OCI-LY7 (cell line): ENCODE data around the gene EIF2AK3. TPM values are rescaled to one million over a fixed set of nuclear protein-coding genes. Genes with fewer than 3 reads are reported as not detected.

Experiments used
- BruUV-seq: library from RNA; stranded (reverse); fragments of 400-500 nt; replicated peaks from 2 replicates; lab custom pipeline; 2021; lab: Mats Ljungman, UMichigan
- CTCF ChIA-PET: fragments of 300-600 bp; sonication (Branson Sonifier 250); formaldehyde crosslinking; loops from one replicate; lab custom pipeline; 2022; ENCODE audit warnings: antibody characterized with exemption; ENCODE audit not compliant: unreplicated experiment; lab: Charles Lee
- POLR2A ChIA-PET: fragments of 300-600 bp; sonication (Branson Sonifier 250); formaldehyde crosslinking; loops from one replicate; lab custom pipeline; 2022; ENCODE audit warnings: antibody characterized with exemption; lab: Charles Lee
- DNase-seq: peaks from one replicate; pipeline ENCODE4 v3.0.0-alpha.2; 2015; ENCODE audit warnings: low spot score
- H2AFZ ChIP-seq: fragments of 200-600 bp; sonication (generic), shearing (Covaris generic); 2 replicates; pipeline ENCODE4 v1.6.1; 2014; ENCODE audit warnings: mild to moderate bottlenecking, antibody characterized with exemption, low read length, moderate library complexity
- H3K27ac ChIP-seq: fragments of 200-600 bp; sonication (generic); 2 replicates; pipeline ENCODE4 v1.5.1; 2014; ENCODE audit warnings: mixed run types, low read depth, mild to moderate bottlenecking, moderate library complexity, low read length, inconsistent platforms; ENCODE audit not compliant: poor library complexity, severe bottlenecking
- H3K36me3 ChIP-seq: fragments of 200-600 bp; sonication (generic); 2 replicates; pipeline ENCODE4 v1.6.1; 2014; ENCODE audit warnings: mild to moderate bottlenecking, antibody characterized with exemption, low read length, moderate library complexity, mixed read lengths; ENCODE audit not compliant: insufficient read depth
- H3K4me1 ChIP-seq: fragments of 200-600 bp; sonication (generic); 2 replicates; pipeline ENCODE4 v1.5.1; 2014; ENCODE audit warnings: mild to moderate bottlenecking, low read length; ENCODE audit not compliant: insufficient read depth, poor library complexity, severe bottlenecking
- H3K4me2 ChIP-seq: fragments of 200-600 bp; sonication (generic); 2 replicates; pipeline ENCODE4 v1.6.1; 2014; ENCODE audit warnings: mild to moderate bottlenecking, low read length
- H3K4me3 ChIP-seq: fragments of 200-600 bp; sonication (generic); 2 replicates; pipeline ENCODE4 v1.5.1; 2014; ENCODE audit warnings: mild to moderate bottlenecking, low read depth, low read length; ENCODE audit not compliant: poor library complexity, severe bottlenecking
- H3K79me2 ChIP-seq: fragments of 200-600 bp; sonication (generic); 2 replicates; pipeline ENCODE4 v1.6.1; 2016; ENCODE audit warnings: low read depth, mild to moderate bottlenecking, low read length, moderate library complexity, mixed read lengths; ENCODE audit not compliant: insufficient read depth
- H3K9me2 ChIP-seq: fragments of 200-600 bp; sonication (generic); 2 replicates; pipeline ENCODE4 v1.6.1; 2016; ENCODE audit warnings: mild to moderate bottlenecking, low read length, mixed read lengths; ENCODE audit not compliant: insufficient read depth
- H3K9me3 ChIP-seq: fragments of 200-600 bp; sonication (generic); 2 replicates; pipeline ENCODE4 v1.6.1; 2014; ENCODE audit warnings: mild to moderate bottlenecking, mixed run types, low read length, mixed read lengths
- H4K20me1 ChIP-seq: fragments of 200-600 bp; sonication (generic); 2 replicates; pipeline ENCODE4 v1.6.1; 2014; ENCODE audit warnings: mild to moderate bottlenecking, antibody characterized with exemption, low read length, moderate library complexity, mixed read lengths; ENCODE audit not compliant: insufficient read depth
- CTCF ChIP-seq: fragments of 200-600 bp; sonication (generic); conservative IDR thresholded peaks from 2 replicates; pipeline ENCODE4 v1.5.1; 2014; ENCODE audit warnings: mild to moderate bottlenecking, antibody characterized with exemption, low read length, moderate library complexity, mixed read lengths
- EZH2phosphoT487 ChIP-seq: fragments of 200-600 bp; sonication (generic); IDR thresholded peaks from 2 replicates; pipeline ENCODE4 v1.6.1; 2018; ENCODE audit warnings: low read depth, borderline replicate concordance, mild to moderate bottlenecking, mixed run types, antibody characterized with exemption, low read length, moderate library complexity, mixed read lengths
- intact Hi-C: fragments of 100-400 bp; cut with micrococcal nuclease; formaldehyde crosslinking; loops from one replicate; pipeline ENCODE4 v1.10.0; 2022; ENCODE audit not compliant: unreplicated experiment
- total RNA-seq, 2 experiments: library from RNA; depleted of rRNA in 1 of 2; stranded (reverse); fragments of >200 nt in 1 of 2; shearing (Covaris generic) in 1 of 2; gene quantifications; 2 replicates each; pipeline ENCODE4 v1.2.3, GENCODE V29; 2014 to 2022

Gene EIF2AK3
- total RNA-seq, 2 experiments from 2014 or later = 49.4 to 64.5 TPM

- Histone ChIP-seq H3K36me3 (peaks cover 30% of the 10 kb centered on the region), H3K4me2 (peak overlapping the region; percentile 96), H3K4me3 (peak overlapping the region; percentile 96), H3K27ac (peak overlapping the region; percentile 86), H2AFZ (peak overlapping the region; percentile 37; the same call in 1 of the 2 replicates), H3K9me3 (no peaks in the 10 kb centered on the region), H4K20me1 (no peaks in the 10 kb centered on the region; the same call in 1 of the 2 replicates), H3K9me2 (no peaks in the 10 kb centered on the region), H3K79me2 (peaks cover 53% of the 10 kb centered on the region), H3K4me1 (peaks cover 43% of the 10 kb centered on the region)
- BruUV-seq = TSS peak; percentile 86
- CTCF ChIA-PET = no interaction called here
- POLR2A ChIA-PET = interaction anchor here (0.5 to 3.8 kb wide), 9 partner anchors 10 to 232 kb away, joined by 3 to 21 read pairs (median 4); no protein-coding TSS in a partner anchor
- intact Hi-C loops = loop anchor here (1.0 to 5.0 kb wide), 3 partner anchors 29 to 139 kb away; no protein-coding TSS in a partner anchor
- peak; percentile 87 for DNase-seq
- TF ChIP-seq EZH2phosphoT487 (no peak), CTCF (no peak)
Measured at GRCh38 chr2:88627856-88628570, 749 bp upstream of the EIF2AK3 start.

GRCh38 chr2:88626171-88627054, 851 bp downstream of the EIF2AK3 start:
- intact Hi-C loops = loop anchor here (1.0 to 5.0 kb wide), 3 partner anchors 27 to 141 kb away; no protein-coding TSS in a partner anchor

More at GRCh38 chr2:88626171-88627054, 851 bp downstream of the EIF2AK3 start:
- Histone ChIP-seq H3K4me3 (peak overlapping the region; percentile 96), H3K9me2 (no peaks in the 10 kb centered on the region), H2AFZ (no peak overlapping the region; the same call in 1 of the 2 replicates), H3K4me1 (peaks cover 59% of the 10 kb centered on the region), H3K79me2 (peaks cover 69% of the 10 kb centered on the region), H3K9me3 (no peaks in the 10 kb centered on the region), H4K20me1 (no peaks in the 10 kb centered on the region; the same call in 1 of the 2 replicates), H3K4me2 (peak overlapping the region; percentile 96), H3K36me3 (peaks cover 44% of the 10 kb centered on the region), H3K27ac (peak overlapping the region; percentile 81)
- DNase-seq = peak; percentile 68
- BruUV-seq = TSS peak; percentile 65
- ChIA-PET POLR2A (interaction anchor here (3.3 to 3.8 kb wide), 2 partner anchors 19 to 21 kb away, joined by 19 to 21 read pairs; no protein-coding TSS in a partner anchor), CTCF (no interaction called here)
- TF ChIP-seq CTCF (no peak), EZH2phosphoT487 (no peak)
